Measurements from ENCODE around the gene UBE4A.

The UBE4A gene

DNA sequence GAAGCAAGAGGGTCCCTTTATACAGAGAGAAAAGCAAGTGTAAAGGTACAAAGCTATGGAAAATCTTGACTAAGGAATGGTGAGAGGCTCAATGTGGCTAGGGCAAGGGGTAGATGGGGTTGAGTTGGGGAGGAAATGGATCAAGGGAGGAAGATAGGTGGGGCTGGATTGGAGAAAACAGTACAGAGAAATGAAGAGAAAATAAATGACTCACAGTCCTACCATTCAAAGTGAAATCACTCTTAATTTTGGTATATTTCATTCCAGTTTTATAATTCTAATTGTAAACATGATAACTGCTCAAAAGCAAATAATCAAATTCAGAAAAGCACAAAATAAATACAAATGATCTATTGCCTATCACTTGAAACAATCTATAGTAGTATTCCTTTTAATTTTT lies 16.6 kb downstream of the UBE4A start:
- TF ChIP-seq YY1 (IDR thresholded peaks at IDR 0.05; ENCODE audit: low read depth) (no peak), TCF12 (IDR thresholded peaks at IDR 0.05; ENCODE audit: low read depth) (no peak), EP300 (IDR thresholded peaks at IDR 0.05; ENCODE audit: borderline replicate concordance) (no peak), NFIC (IDR thresholded peaks at IDR 0.05) (no peak), FOXM1 (IDR thresholded peaks at IDR 0.05; ENCODE audit: borderline replicate concordance, low read depth) (no peak), RAD21 (IDR thresholded peaks at IDR 0.05; ENCODE audit: low read depth) (no peak), CREB1 (IDR thresholded peaks at IDR 0.05; ENCODE audit: low read depth) (no peak)
- TF ChIP-seq, protein P1, sequence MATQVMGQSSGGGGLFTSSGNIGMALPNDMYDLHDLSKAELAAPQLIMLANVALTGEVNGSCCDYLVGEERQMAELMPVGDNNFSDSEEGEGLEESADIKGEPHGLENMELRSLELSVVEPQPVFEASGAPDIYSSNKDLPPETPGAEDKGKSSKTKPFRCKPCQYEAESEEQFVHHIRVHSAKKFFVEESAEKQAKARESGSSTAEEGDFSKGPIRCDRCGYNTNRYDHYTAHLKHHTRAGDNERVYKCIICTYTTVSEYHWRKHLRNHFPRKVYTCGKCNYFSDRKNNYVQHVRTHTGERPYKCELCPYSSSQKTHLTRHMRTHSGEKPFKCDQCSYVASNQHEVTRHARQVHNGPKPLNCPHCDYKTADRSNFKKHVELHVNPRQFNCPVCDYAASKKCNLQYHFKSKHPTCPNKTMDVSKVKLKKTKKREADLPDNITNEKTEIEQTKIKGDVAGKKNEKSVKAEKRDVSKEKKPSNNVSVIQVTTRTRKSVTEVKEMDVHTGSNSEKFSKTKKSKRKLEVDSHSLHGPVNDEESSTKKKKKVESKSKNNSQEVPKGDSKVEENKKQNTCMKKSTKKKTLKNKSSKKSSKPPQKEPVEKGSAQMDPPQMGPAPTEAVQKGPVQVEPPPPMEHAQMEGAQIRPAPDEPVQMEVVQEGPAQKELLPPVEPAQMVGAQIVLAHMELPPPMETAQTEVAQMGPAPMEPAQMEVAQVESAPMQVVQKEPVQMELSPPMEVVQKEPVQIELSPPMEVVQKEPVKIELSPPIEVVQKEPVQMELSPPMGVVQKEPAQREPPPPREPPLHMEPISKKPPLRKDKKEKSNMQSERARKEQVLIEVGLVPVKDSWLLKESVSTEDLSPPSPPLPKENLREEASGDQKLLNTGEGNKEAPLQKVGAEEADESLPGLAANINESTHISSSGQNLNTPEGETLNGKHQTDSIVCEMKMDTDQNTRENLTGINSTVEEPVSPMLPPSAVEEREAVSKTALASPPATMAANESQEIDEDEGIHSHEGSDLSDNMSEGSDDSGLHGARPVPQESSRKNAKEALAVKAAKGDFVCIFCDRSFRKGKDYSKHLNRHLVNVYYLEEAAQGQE (IDR thresholded peaks at IDR 0.05; ENCODE audit: low read depth): no peak
- TF ChIP-seq, protein P2, sequence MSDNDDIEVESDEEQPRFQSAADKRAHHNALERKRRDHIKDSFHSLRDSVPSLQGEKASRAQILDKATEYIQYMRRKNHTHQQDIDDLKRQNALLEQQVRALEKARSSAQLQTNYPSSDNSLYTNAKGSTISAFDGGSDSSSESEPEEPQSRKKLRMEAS (IDR thresholded peaks at IDR 0.05): no peak

GRCh38 chr11:118379497-118379896 lies 20.1 kb downstream of the UBE4A start:
- TF ChIP-seq, protein P2 (IDR thresholded peaks at IDR 0.05): no peak
- TF ChIP-seq ZBTB7A (IDR thresholded peaks at IDR 0.05; ENCODE audit: low read depth): no peak
- TF ChIP-seq TCF12 (IDR thresholded peaks at IDR 0.05; ENCODE audit: low read depth): no peak
- TF ChIP-seq TAF1 (IDR thresholded peaks at IDR 0.05; ENCODE audit: low read depth): no peak
- TF ChIP-seq YY1 (IDR thresholded peaks at IDR 0.05; ENCODE audit: low read depth): no peak
- no peak for TF ChIP-seq FOXM1 (IDR thresholded peaks at IDR 0.05; ENCODE audit: borderline replicate concordance, low read depth)
- no peak for TF ChIP-seq TEAD4 (IDR thresholded peaks at IDR 0.05)
- no peak for TF ChIP-seq RAD21 (IDR thresholded peaks at IDR 0.05; ENCODE audit: low read depth)
- TF ChIP-seq, protein P1 (IDR thresholded peaks at IDR 0.05; ENCODE audit: low read depth): no peak
- TF ChIP-seq NFIC (IDR thresholded peaks at IDR 0.05): no peak
- no peak for TF ChIP-seq EP300 (IDR thresholded peaks at IDR 0.05; ENCODE audit: borderline replicate concordance)

DNA sequence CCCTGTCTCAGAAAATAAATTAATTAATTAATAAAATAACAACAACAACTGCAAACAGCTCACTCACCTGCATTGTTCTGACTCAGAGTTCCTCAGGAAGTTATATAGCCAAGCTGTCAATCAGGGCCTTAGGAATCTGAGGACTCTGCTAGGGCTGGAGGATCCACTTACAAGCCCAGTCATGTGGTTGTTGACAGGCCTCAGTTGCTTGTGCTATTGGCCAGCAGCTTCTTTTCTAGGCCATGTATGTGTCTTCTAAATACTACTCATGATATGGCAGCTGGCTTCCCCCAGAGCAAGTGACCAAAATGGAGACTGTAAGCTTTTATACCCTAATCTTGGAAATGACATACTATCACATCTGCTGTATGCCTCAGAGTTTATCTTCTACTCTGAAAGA lies 21.2 kb downstream of the UBE4A start:
- TF ChIP-seq YY1 (IDR thresholded peaks at IDR 0.05; ENCODE audit: low read depth) (no peak), CREB1 (IDR thresholded peaks at IDR 0.05; ENCODE audit: low read depth) (no peak), TCF12 (IDR thresholded peaks at IDR 0.05; ENCODE audit: low read depth) (no peak), FOXM1 (IDR thresholded peaks at IDR 0.05; ENCODE audit: borderline replicate concordance, low read depth) (no peak)

DNA sequence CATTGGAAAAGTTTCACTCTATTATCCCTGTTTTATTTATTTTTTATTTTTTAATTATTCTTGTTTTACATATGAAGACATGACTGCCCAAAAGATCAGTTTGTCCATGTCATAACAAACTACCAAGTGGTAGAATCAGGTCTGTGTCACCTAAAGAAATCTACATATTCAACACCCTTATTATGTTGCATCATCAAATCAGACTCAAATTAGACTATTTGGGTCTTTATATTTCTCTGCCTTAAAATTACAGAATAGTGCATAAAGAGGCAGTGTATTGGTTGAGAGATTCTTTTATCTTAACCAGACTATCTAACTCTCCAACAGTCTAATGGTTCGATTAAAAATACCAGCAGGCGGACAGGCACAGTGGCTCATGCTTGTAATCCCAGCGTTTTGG lies 23.6 kb downstream of the UBE4A start:
- TF ChIP-seq TEAD4 (IDR thresholded peaks at IDR 0.05): no peak
- TF ChIP-seq EGR1 (IDR thresholded peaks at IDR 0.05): no peak
- TF ChIP-seq FOXM1 (IDR thresholded peaks at IDR 0.05; ENCODE audit: borderline replicate concordance, low read depth): no peak
- TF ChIP-seq, protein P1 (IDR thresholded peaks at IDR 0.05; ENCODE audit: low read depth): no peak
- no peak for TF ChIP-seq NFIC (IDR thresholded peaks at IDR 0.05)

DNA sequence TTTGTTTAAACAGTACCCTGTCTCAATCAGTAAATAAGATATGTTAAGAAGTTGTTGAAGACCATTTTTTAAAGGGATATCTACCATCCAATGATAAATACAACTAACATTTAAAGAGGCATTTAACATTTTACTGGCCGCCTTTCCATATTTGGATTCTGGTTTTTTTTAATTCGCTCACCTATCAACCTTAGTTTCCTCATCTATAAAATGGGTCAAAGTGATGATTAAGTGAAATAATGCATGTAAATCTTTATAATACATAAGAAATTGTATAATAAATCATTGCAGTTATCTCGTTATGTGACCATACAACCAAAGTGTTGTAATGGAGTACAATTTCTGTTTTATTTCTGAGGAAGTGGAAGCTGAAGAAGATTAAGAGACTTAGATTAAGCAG lies 24.3 kb downstream of the UBE4A start:
- TF ChIP-seq ZBTB7A (IDR thresholded peaks at IDR 0.05; ENCODE audit: low read depth): no peak
- no peak for TF ChIP-seq CREB1 (IDR thresholded peaks at IDR 0.05; ENCODE audit: low read depth)

- TF ChIP-seq ZBTB7A (IDR thresholded peaks at IDR 0.05; ENCODE audit: low read depth) (no peak), TEAD4 (IDR thresholded peaks at IDR 0.05) (no peak), EP300 (IDR thresholded peaks at IDR 0.05; ENCODE audit: borderline replicate concordance) (no peak), CREB1 (IDR thresholded peaks at IDR 0.05; ENCODE audit: low read depth) (no peak), NFIC (IDR thresholded peaks at IDR 0.05) (no peak), TCF12 (IDR thresholded peaks at IDR 0.05; ENCODE audit: low read depth) (no peak), YY1 (IDR thresholded peaks at IDR 0.05; ENCODE audit: low read depth) (no peak)
- TF ChIP-seq, protein P1 (IDR thresholded peaks at IDR 0.05; ENCODE audit: low read depth): no peak
- TF ChIP-seq, protein P3, sequence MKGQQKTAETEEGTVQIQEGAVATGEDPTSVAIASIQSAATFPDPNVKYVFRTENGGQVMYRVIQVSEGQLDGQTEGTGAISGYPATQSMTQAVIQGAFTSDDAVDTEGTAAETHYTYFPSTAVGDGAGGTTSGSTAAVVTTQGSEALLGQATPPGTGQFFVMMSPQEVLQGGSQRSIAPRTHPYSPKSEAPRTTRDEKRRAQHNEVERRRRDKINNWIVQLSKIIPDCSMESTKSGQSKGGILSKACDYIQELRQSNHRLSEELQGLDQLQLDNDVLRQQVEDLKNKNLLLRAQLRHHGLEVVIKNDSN (IDR thresholded peaks at IDR 0.05): no peak
Measured at GRCh38 chr11:118396097-118396501, 36.7 kb downstream of the UBE4A start.

Data from Ishikawa (cell line).